Right atrium auricular region (tissue), 2 donors: Measurements from ENCODE around the gene LIPF. TPM values are rescaled to one million over a fixed set of nuclear protein-coding genes. Genes with fewer than 3 reads are reported as not detected.
"Not testable (repeated sequence)": the region's sequence is repeated elsewhere in the genome, so short reads cannot be mapped to it uniquely, and the experiment has no call there.

Source experiments
- DNase-seq: peaks from one replicate; pipeline ENCODE4 v3.0.0-alpha.2; 2019; ENCODE audit warnings: low spot score
- H3K27ac ChIP-seq, 2 donors: fragments of 200-600 bp; sonication (generic); 1 replicate in 1 of 2; 2 replicates in 1 of 2; pipeline ENCODE4 v1.5.1; 2016 to 2019
- H3K27me3 ChIP-seq, 2 donors: fragments of 200-600 bp; sonication (generic); one replicate each; pipeline versions ENCODE4 v1.5.1 to v1.6.0; 2017 to 2019
- H3K36me3 ChIP-seq: fragments of 200-600 bp; sonication (generic); one replicate; pipeline ENCODE4 v1.5.1; 2016
- H3K4me1 ChIP-seq, 2 donors: fragments of 200-600 bp; sonication (generic); one replicate each; pipeline versions ENCODE4 v1.5.1 to v1.6.0; 2017 to 2019
- H3K4me3 ChIP-seq, 2 donors: fragments of 200-600 bp; sonication (generic); 1 replicate in 1 of 2; 2 replicates in 1 of 2; pipeline ENCODE4 v1.5.1; 2017 to 2019; ENCODE audit warnings: mild to moderate bottlenecking in 1 of 2, moderate library complexity in 1 of 2
- H3K9me3 ChIP-seq, 2 donors: fragments of 200-600 bp; sonication (generic); one replicate each; pipeline ENCODE4 v1.5.1; 2019
- CTCF ChIP-seq, 2 donors: fragments of 200-600 bp; sonication (generic); IDR thresholded peaks; one replicate each; pipeline ENCODE4 v1.5.1; 2019; ENCODE audit warnings: antibody characterized with exemption in 2 of 2
- total RNA-seq, 2 donors: library from RNA; depleted of rRNA; stranded (reverse); fragments of >200 nt; gene quantifications; one replicate each; pipeline ENCODE4 v1.1.0, GENCODE V29; 2016

Gene LIPF
- total RNA-seq, 2 donors from 2014 or later: not detected

DNA sequence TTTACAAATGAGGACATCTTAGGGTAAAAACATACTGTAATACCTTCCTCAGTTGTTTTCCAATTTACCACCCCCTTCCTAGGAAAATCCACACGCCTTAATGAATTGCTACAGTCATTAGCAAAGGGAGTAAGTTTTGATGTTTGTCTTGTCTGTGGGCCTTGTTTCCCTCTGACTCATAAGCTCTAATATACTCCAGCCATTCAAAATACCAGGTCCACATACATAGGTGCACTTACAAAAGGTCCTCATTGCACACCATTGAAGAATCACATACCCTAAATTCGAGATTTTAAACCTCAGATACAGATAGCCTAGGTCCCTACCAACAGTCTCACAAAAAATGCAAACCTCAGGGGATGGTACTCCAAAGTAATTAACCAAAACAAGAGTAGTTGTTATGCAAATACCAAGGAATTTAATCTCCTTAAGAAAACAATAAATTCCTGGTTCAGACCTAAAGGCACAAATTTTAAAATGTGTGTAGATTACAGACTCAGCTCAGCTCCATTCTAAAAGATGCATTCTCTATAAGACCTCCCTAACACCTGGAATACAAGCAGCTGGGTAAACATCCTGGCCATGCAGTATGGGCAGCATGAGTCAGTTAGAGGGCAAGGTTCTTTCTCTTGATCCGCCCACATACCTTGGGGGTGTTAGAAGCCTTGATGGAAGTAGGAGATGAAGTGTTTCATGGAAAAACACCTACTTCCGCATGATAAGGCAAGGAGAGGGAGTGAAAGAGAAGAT lies 38.8 kb downstream of the LIPF start:
- H3K27ac ChIP-seq: no peak overlapping the region
- no peak for DNase-seq
- no peaks in the 10 kb centered on the region for H3K4me1 ChIP-seq
- no peaks in the 10 kb centered on the region for H3K9me3 ChIP-seq
- no peak overlapping the region for H3K4me3 ChIP-seq
- H3K36me3 ChIP-seq: no peaks in the 10 kb centered on the region
- no peaks in the 10 kb centered on the region for H3K27me3 ChIP-seq
- TF ChIP-seq CTCF (IDR thresholded peaks at IDR 0.05): no peak

DNA sequence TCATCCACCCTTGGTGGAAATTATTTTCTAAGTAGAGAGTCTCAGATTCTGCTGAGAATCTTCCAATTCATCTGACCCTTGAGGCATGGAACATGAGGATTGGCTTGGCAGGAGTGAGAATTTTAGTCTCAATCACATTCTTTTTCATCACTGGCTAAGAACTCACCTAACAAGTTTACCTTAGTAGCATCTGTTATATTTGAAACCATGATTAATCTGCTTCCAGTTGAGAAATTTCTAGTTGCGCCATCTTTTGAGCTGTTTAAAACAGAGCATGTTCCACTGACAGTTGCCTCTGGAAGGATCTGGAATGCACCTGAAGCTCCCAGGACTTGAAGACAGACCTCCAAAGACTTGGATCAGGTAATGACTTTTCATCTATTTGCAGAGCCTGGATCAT lies 41.7 kb downstream of the LIPF start, which contains the start of gene LIPK:
Gene LIPK (plus strand): TSS at position 292 of the 400 bp plus-strand sequence. CDS start 18,295 bp downstream, outside the sequence.
- no peak for TF ChIP-seq CTCF (IDR thresholded peaks at IDR 0.05)
- no peaks in the 10 kb centered on the region for H3K36me3 ChIP-seq
- no peaks in the 10 kb centered on the region for H3K27me3 ChIP-seq
- no peaks in the 10 kb centered on the region for H3K9me3 ChIP-seq
- H3K4me3 ChIP-seq: no peak within 1 kb of the TSS
- no peak within 1 kb of the TSS for H3K27ac ChIP-seq
- DNase-seq: no peak
- no peaks in the 10 kb centered on the region for H3K4me1 ChIP-seq

- Histone ChIP-seq H3K36me3 (no peaks in the 10 kb centered on the region), H3K27ac (no peak overlapping the region), H3K27me3 (no peaks in the 10 kb centered on the region), H3K4me3 (no peak overlapping the region), H3K4me1 (no peaks in the 10 kb centered on the region), H3K9me3 (no peaks in the 10 kb centered on the region)
- no peak for DNase-seq
- TF ChIP-seq CTCF (IDR thresholded peaks at IDR 0.05): no peak
Measured at GRCh38 chr10:88707429-88708155, 43.4 kb downstream of the LIPF start.

GRCh38 chr10:88709361-88709760 lies 45.1 kb downstream of the LIPF start:
- not testable (repeated sequence) for H3K27ac ChIP-seq, H3K27me3 ChIP-seq, H3K36me3 ChIP-seq, H3K4me3 ChIP-seq, H3K4me1 ChIP-seq, H3K9me3 ChIP-seq, DNase-seq

DNA sequence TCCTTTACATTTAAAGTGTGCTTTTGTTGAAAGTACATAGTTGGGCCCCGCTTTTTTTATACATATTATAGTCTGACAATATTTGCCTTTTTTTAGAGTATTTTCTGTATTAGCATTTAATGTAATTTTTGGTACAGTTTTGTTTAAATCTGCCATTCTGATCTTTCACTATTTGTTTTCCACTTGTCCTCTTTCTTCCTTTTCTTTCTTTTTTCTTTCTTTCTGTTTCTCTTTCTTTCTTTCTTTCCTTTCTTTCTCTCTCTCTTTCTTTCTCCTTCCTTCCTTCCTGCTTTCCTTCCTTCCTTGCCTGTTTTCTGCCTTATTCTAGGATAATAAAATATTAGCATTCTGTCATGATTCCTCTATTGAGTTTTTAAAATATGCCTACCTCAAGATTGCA lies 51.3 kb downstream of the LIPF start:
- H3K27me3 ChIP-seq: no peaks in the 10 kb centered on the region

More for the DNA sequence above, 51.3 kb downstream of the LIPF start:
- Histone ChIP-seq H3K4me1 (no peaks in the 10 kb centered on the region), H3K36me3 (no peaks in the 10 kb centered on the region), H3K9me3 (no peaks in the 10 kb centered on the region), H3K27ac (no peak overlapping the region), H3K4me3 (no peak overlapping the region)
- no peak for DNase-seq
- TF ChIP-seq CTCF (IDR thresholded peaks at IDR 0.05): no peak
